22Rv1 (cell line): ENCODE results near the gene FANCM.

Experiments used
- CTCF ChIP-seq: fragments of 450-650 bp; IDR thresholded peaks from 2 replicates; pipeline ENCODE4 v1.5.1; 2017; ENCODE audit warnings: mild to moderate bottlenecking
- ZFX ChIP-seq: fragments of 450-650 bp; IDR thresholded peaks from 2 replicates; pipeline ENCODE4 v1.6.1; 2017; ENCODE audit warnings: antibody characterized with exemption, borderline replicate concordance

GRCh38 chr14:45145214-45145613 is 9.5 kb downstream of the FANCM start:
- no peak for TF ChIP-seq CTCF
- TF ChIP-seq ZFX = no peak
